SH-SY5Y (cell line): Measurements from ENCODE around the gene TLX2.

Experiments used
- GATA2 ChIP-seq: IDR thresholded peaks from 2 replicates; pipeline ENCODE4 v1.6.1; 2011; ENCODE audit warnings: mild to moderate bottlenecking, low read depth, low read length
- GATA3 ChIP-seq: IDR thresholded peaks from 2 replicates; pipeline ENCODE4 v1.6.1; 2011; ENCODE audit warnings: low read depth, mild to moderate bottlenecking, low read length, moderate library complexity

The TLX2 gene

DNA sequence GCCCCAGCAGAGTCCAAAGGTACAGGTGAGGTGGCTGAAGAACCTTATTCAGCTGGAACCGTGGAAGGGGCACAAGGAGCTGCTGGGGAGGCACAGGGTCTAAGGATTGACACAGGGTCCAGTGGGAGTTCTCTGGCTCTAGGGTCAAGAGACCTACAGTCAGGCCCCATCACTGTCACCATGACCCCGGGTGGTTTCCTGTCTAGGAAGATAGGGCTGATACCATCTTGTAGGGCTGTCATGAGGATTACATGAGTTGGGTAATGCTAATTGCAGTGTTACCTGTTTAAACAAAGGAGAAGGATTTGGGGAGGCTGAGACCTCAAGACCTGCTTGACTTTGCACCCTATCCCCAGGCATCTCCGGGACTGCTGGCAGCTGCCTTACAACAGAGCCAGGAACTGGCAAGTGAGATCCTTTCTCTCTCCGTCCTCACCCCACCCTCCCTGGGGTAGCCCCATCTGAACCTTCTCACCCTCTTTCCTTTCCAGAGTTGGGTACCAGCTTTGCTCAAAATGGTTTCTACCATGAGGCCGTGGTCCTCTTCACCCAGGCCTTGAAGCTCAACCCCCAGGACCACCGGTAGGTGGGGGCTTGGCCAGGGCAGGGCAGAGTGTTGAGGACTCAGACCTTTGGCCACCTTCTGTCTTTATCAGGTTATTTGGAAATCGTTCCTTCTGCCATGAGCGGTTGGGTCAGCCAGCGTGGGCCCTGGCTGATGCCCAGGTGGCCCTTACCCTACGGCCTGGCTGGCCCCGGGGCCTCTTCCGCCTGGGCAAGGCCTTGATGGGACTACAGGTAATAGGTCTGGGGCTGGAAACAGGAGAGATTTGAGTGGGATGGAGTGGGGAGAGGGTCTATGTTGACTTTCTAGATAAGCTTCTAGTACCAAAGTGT lies 22.4 kb upstream of the TLX2 start:
- TF ChIP-seq GATA3, result no peak
- TF ChIP-seq GATA2, result no peak

DNA sequence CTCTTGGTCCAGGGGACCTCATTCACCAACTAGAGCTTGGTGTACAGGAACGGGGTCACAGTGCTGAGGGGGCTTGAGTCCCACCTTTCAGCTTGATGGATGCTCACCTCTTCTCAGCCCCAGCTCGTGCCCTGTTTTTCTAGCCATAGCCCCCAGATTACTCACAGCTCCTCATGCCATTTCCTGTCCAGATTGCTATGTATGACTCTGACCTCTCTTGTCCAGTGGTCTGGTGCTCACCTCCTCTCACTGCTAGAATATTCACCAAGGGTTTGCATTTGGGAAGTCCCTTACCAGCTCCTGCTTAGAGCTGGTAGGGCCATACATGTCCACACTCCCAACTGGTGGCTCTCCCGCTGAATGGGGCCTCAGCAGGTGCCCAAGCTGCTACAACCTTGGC lies 20.7 kb upstream of the TLX2 start:
- TF ChIP-seq GATA3 (no peak), GATA2 (no peak)

DNA sequence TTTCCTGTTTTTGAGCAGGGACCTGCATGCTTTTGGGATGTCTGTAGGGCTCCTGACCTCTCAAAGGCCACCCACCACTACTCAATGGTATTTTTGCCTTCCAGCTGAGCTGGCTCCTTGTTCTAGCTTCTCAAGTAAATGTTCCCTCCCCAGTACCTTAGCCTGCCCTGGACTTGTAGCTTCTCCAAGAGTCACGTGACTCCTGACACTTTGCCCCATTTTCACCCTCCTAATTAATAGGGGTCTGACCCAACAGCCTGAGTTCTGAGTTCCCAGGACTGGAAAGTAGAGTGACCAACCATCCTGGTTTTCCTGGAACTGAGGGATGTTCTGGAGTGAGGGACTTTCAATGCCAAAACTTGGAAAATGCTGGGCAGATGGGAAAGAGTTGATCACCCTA lies 18.8 kb upstream of the TLX2 start:
- TF ChIP-seq GATA3 (no peak), GATA2 (no peak)

DNA sequence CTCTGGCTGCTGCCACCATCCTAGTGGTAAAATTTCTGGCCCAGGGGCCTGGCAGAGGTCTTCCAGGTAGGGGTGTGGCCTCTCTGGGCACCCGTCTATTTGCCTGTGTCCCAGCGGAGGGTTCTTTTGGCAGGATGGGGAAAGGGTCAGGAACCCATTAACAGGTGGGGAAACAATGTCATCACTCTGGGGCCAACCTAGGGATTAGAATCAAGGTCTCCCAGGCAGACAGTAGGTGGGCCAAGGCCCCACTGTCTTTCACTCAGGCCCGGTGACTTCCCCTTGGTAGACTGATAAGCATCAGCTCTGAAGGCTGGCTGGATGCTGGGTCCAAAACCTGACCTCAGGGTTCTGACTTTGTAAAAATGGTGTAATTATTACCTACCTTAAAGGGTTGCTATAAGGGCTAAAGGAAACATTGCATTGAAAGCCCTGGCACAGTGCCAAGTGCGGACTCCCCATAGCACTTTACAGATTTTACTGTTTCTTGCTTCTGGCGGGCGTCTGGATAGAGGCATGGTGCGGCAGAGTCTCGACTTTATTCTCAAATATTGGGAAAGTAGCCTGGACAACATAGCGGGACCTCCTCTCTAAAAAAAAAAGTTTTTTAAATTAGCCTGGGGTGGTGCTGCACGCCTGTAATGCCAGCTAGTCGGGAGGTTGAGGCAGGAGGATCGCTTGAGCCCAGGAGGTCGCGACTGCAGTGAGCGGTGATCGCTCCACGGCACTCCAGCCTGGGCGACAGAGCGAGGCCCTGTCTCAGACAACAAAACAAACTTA lies 17.1 kb upstream of the TLX2 start:
- TF ChIP-seq GATA2 (peak; percentile 47), GATA3 (no peak)

DNA sequence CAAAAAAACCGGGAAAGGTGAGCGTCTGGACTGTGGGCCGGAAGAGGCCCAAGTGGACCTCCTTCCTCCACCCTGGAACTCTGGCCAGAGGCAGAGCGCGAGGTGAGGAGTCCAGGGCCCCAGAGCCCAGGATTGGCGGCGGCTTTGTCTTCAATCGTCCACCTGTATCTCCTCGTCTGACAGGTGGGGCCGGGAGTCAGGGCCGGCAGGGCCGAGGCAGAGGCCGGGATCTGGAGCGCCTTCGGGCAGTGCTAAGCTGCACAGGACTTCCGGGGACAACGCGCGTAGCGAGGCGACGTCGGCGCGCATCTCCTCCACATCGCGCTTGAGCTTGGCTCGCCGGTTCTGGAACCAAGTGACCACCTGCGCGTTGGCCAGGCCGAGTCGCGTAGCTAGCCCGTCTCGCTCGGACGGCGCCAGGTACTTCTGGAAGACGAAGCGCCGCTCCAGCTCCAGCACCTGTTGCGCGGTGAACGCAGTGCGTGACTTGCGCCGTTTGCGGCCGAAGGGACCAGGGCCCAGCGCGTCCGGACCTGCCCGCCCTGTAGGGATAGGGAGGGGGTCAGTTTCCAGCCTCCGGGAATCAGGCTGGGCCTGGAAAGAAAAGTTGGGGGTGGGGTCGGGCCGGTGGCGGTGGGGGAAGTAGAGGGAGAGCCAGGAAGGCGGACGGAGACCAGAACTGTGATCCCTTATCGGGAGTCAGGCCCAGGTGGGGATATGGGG lies 16.3 kb upstream of the TLX2 start:
- TF ChIP-seq GATA3, result no peak
- TF ChIP-seq GATA2, result no peak

DNA sequence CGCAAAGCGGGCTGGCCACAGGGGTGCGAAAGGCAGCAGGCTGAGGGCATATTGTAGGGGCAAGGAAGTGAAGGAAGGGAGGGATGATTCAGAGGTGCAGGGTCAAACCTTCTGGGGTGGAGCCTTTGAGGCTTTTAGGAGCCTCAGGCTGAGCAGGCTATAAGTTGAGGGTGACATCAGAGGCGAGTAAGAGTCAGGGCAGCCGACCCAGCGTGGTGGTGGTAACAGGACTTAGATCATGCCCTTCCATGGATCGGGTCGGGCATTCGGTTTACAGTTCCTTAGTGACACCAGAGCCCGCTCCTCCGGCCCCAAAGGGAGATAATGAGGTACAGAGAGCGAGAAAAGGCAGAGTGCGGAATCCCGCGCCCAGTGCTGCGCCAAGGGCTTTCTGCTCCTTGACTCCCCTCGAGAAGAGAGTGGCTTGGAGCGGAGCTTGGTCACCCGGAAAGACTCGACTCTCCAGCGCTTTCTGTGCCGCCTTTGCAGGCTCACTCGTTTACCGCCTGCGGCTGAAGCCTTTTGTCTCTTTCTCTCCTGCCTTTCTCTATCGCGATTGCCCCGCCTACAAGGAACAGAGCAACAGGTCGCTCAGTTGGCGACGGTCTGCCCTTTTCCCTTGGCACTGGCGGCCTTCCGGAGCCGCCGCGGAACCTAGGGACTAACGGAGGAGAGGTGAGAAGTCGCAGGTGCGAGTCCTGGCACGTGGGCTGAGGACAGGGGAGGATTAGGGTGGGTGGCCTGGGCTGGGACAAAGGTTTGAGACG lies 15.6 kb upstream of the TLX2 start:
- TF ChIP-seq GATA2 (no peak), GATA3 (no peak)

DNA sequence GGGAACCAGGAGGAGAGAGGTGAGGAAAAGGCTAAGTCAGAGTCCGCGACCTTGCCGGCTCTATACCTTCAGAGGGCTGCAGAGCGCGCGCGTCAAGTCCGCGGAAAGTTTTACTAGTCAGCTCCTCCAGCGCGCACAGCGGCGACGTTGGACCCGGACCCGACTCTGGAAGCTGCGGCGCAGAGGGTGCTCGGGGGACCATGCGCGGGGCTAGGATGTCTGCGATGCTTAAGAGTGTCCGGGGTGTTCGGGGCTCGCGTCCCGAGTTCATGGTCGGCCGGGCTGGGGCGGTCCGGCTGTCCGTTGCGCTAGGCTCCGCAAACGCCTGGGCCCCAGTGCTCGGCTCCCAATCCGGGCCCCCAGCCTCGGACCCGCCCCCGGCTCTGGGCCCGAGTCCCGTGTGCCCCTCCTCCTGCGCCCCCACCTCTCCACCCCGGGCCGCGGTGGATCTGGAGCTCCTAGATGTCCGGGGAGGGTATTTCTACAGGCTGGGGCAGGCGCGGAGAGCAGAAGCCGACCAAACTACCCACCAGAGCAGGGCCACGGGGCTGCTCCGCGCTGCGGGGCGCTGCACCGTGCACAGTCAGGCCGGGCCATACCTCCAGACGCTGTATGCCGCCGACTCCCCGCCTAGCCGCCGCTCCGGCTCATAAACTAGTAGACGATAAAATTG lies 14.8 kb upstream of the TLX2 start, which contains the start of gene LBX2:
Gene LBX2 (minus strand): TSS at position 337 of the 673 bp plus-strand sequence. CDS start 66 bp downstream, at position 271.
- TF ChIP-seq GATA2 (no peak), GATA3 (no peak)

DNA sequence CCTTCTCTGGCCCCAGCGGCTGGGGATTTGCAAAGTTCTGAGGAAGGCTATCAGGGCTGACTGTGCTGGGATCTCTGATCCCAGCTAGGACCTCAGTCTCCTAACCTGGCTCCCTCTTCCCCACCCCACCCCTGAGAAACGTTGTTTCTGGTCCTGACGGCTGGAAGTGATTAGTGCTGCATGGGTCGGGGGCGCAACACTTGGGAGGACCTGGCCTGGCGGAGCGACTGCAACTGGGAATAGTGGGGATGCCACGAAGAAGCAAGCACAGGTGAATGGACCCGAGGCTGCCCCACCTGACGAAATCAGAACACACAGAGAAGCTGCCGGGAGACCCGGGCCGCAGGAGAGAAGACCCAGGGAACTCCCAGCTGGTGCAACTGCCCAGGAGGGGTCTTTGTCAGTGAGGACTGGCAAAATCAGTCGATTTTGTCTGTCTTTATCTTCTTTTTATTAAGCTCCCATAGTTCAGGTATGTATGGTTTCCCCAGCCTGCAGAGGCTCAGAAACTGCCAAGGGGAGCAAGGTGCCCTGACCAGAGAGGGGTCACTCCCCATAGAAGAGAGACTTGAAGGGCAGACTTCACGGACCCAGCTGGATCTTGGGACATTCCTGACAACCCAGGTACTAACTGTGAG lies 14.2 kb upstream of the TLX2 start:
- no peak for TF ChIP-seq GATA3
- no peak for TF ChIP-seq GATA2

DNA sequence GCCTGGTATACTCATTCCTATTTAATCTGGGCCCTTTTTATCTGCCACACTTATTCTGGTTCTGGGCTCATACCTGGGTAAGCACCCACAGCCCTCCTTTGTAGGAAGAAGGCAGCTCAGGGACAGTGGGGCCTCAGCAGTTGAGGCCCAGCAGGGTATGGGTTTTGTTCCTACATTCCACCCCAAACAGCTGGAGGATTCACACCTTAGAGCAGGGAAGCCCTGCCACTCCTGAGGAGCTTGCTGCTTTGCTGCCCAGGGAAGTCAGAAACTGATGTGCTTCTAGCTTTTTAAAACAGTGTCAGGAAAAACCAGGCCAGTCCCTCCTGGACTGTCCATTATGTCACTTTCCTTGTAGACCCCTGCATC lies 13.7 kb upstream of the TLX2 start:
- TF ChIP-seq GATA3, result no peak
- TF ChIP-seq GATA2, result no peak

DNA sequence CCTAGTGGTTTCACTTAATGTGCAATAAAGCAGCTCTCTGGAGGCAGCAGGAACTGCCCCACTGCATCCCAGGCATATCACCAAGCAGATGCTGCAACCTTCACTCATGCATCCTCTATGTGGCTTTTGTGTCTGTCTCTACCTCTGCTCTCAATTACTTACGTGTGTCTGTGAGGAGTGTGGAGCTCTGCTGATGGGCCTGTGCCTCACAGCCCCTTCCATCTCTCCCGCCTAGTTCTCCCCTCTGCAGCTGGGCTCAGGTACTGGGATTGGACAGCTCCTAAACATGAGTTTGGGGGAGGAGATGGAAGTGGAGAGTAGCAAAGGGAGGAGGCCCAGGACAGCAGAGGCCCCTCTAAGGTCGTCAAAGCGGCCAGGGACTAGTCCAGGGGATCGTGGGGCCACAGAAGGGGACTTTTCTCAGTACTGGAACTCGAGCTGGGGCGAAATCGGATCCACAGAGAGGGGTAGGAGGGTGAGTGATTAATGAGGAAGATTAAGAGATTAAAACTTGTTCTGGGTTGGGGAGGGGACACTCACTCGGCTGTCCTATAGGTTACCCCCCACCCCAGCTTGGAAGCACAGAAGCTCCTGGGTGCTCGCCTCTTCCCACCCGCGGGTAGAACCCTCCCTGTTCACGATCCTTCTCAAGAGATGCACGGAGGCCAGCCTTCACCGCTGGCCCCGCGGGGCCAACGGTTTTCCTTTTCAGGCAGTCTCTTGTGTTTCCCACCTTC lies 12.7 kb upstream of the TLX2 start:
- TF ChIP-seq GATA3 (no peak), GATA2 (no peak)

DNA sequence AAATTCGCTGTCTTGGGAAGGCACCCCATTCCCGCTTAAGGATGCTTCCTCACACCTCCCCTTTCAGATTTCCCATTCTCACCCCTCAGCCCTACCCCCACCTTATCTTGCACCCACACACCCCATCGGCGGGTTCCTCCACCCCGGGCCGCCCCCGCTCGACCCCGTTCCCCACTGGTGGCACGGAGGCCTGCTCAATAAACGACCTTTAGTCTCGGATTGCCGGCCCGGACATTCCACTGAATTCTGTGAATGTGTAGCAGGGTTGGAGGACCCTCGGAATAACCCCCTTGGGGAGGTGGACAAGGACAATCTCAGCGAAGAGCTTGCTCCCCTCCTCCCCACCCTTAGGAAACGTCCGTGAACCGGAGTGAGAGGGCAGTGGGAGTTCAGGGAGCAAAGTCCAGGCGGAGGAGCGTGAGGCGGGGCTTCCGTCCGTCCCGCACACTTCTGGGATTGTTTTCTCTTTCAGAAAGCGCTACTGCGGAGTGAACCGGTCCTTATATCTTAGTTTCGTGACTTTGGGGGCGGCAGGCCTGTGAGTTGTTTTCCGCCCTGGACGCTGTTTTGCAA lies 12.0 kb upstream of the TLX2 start:
- TF ChIP-seq GATA2, result no peak
- TF ChIP-seq GATA3, result no peak

DNA sequence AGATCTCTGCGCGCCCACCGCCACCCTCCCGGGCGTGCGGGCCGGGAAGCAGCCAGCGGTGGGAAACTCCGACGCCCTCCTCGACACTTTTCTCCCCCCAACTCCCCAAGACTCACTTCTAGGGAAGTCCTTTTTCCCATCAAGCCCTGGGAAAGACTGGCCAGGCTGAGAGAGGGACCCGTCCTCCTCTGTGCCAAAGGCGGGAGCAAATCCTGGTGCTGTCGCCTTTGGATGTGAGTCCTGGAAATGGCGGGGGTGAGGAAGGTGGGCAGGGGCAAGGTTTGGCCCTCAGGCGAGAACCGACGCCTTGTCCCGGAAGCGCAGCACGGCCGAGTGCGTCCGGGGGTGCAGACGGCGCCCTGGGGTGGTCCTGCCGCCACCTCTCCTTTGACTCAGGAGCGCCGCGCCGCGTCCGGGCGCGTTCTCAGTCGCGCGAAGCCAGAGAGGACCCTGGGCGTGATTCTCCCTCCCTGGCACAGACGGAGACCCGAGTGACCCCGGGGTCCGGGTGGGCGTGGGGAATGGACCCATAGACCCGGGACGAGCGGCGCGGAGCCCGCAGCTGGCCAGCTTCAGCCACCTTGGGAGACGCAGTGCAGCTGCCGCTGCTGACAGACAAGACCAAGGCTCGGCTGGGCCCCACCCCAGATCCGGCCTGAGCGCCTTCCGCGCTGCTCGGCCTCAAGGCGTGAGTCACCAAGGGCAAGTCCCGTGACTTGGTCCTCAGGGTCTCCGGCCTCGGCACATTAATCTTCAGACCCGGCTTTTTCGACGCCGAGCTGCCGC lies 11.3 kb upstream of the TLX2 start:
- no peak for TF ChIP-seq GATA3
- no peak for TF ChIP-seq GATA2
